ENCODE measurements around the gene OTOF.

Gene OTOF

DNA sequence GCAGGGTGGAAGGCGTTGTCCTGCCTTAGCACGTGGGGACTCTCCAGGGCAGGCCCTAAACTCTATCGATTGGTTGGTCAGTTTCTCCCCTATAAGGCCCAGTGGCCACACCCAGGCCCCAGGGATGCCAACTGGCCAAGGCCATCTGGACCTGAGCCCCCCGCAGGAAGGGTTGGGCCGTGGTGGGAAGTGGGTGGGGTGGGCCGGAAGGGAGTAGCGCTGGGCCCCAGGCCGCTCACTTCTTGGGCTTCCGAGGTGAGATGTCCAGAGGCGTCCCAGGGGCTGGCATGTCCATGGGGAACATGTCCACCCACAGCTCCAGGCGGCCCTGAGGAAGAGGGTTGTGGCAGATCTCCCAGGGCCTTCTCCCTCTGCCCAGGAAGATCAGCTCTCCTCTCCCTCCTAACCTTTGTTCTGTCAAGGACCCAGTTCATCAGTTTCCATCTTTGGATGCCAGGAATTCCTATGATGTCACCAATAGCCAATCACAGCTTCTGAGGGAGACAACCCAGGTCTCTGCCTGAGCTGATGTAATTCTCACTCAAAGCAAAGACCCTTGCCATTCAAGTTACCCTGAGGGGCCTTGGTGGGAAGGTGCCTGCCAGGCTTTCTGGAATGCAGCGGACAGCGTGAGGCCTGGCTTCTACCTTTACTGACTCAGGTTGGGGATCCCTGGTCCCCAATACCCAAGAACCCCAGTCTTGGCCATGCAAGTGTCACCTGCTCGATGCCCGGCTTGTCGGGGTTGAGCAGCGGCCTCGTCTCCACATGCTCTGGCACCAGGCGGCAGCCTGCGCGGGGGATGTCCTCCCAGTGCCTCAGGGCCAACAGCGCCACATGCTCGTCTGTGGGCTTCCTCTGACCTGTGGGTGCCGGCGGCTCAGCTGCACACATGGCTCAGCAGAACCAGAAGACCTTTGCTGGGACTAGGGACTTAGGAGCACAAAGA is 14.4 kb downstream of the OTOF start:
- no peak for DNase-seq

DNA sequence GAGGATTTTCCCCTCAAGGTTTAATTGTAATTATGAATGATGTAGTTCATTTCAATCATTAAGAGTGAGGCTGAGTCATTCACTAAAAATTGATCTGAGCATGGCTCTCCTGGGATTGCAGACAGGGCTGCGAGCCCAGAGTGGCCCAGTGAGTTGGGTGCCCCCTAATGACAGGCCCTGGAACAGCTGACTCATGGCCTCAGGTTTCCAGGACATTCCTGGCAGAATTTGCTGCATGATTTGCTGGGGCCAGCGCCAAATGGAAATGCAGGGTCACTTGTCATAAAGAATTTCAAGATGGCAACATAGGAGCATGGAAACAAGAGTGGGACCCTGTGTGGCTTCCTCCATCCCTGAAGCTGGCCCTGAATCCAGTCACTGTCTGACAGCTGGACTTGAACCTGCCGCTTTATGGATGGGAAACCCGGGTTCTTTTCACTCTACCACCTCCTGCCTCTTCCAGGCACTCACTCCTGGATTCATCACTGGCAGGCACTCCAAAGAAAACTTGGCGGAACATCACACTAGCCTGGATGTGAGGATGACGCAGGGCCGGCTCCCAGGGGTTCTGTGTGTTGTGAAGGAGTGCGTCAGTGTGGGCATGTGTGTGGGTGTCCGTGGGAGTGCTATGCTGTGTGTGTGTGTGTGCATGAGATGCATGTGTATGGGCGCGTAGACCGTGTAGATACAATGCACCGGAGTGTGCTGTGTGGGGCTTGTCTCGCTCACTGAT is 15.2 kb downstream of the OTOF start:
- DNase-seq, result no peak

DNA sequence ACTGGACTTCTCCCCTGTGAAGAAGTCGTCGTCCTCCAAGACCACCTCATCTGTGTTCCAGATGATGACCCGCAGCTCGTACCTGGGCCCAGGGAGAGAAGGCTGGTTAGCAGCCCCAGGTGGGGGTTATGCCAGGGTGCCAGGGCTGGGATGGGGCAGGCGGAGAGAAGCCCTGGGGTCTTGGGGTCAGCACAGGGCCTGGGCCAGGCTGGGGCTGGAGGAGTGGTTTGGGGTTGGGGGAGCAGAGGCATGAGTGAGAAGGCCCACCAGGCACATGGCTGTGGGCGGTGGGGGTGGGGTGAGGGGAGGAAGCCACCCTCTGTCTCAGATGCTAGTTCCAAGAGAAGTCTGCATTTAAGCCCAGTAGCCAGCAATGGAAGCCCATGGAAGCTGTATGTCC is 15.8 kb downstream of the OTOF start:
- no peak for DNase-seq

DNA sequence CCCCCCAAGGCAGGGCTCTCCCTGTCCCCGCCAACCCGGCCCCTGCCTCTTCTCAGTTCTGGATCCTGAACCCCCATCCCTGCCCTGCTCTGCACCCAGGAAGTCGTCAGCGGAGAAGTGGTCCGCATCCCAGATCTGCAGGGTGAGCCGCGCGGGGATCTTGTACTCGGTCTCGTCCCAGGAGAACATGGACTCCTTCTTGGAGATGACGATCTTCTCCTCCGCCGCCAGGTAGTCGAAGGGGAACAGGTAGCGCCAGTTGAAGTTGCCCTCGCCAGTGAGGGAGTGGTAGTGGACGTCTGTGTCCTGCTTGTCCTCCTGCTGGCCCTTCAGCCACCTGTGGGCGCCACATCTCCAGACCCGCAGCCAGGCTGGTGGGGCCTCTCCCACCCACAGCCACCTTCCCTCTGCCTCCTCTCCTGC is 16.3 kb downstream of the OTOF start:
- no peak for DNase-seq

DNA sequence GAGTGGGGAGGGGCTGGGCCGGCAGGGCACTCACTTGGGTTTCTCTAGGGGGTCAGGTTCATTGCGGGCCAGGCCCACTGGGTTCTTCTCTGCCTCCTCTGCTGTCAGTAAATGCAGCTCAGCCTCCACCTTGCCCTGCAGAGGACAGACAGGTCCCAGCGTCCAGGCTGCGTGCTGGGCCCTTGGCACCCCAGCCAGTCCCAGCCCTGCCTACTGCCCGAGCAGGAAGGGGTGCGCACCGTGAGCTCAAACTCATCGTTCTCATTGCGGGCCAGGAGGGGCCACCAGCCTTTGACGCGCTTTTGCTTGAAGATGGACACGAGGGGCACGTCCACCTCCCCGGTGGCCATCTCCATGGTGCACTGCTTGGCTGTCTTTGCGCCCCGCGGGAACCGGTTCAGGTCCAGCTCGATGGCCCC is 17.3 kb downstream of the OTOF start:
- DNase-seq, result no peak

DNA sequence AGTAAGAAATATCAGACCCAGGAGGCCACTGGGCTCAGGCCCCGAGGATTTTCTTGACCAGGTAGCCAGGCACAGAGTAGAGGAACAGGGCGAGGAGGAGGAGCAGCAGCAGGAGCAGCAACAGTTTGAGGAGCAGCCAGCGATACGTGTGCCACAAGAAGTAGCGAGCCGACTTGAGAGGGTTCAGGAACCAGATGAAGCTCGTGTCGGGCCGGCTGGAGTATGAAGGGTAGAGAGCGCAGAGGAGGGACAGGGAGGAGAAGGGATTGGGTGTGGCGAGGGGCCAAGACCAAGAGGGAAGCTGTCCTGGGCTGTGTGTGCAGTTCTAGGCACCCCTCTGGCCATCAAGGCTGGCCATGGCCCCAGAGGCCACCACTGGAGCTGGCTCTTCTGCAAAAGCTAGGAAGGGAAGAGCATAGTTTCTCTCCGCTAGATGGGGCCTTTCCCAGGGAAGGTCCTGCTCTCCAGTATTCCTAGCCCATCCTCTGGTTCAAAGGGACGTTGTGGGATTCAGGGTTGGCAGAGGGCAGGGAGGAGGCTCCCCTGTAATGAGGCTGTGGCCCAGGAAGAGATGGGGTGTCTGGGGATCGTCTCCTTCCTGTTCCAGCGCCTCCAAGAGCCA is 17.8 kb downstream of the OTOF start:
- DNase-seq, result no peak

DNA sequence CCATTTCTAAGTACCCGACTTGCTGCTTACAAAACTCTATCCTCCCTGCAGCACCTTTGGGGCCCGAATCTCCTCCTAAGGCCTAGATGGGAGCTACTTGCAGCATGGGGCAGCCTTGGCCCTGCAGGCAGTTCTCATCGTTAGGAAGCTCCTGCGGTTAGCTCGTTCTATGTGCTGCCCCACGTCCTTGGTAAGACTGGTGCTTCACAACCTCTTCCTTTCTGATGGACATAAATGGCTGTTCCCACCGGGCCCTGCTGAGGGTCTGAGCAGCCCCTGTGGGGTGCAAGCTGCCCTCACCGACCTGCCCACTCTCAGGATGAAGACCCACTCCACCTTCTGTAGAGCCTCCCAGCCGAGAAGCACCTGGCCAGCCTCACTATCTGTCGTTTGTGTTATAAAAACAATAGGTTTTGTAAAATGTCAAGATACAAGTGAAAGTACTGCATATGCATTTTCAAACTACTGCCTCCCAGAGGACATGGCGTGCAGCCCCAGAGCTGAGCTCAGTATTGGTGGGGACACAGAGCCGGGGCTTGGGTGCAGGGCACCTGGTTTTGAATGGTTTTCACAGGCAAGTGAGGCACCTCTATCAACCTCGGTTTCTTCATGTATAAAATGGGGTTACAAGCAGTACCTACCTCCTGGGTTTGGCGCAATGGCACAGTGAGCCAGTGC is 19.4 kb downstream of the OTOF start:
- DNase-seq, result no peak

DNA sequence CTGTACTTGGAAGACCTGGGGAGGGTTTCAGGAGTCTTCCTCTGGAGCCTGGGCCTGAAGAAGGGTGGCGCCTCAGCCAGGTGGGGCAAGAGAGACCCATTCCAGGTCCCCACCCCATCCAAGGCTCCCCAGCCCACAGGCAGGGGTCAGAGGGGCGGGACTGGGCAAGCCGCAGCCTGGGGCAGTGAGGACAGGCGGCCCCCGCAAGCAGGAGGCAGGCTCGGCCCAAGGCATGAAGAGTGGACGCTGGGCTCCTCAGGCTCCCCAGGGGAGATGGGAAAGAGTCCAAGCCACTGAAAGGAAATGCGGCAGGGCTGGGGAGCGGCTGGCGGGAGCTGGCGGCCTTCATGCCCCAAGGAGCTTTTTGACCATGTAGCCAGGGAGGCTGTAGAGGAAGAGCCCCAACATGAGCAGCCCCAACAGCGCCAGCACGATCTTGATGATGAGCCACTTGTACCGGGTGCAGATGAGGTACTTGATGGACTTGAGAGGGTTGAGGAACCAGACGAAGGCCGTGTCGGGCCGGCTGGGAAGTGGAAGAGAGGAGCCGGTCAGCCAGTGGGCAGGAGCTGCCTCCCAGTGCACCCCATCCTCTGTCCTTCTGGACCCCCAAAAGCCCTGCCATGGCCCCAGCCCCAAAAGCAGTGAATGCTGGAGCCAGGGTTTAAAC is 20.1 kb downstream of the OTOF start:
- no peak for DNase-seq

DNA sequence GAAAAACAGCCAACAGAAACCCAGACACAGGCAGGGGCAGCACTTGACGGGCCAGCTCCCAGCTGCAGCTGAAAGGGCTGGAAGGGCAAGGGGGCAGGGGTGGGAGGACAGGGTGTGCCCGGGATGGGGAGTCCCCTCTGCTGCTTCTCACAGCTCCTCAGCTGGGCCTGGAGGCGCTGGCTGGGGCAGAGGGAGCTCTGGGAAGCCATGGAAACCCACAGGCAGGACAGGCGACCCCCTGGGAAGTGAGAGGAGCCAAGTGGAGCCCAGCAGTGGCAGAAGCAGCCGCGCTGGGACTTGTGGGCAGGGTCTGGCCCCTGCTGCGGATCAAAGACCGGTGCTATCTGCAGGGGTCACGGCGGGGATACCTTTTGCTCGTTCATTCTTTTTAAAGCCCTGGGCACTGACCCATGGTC is 20.7 kb downstream of the OTOF start:
- DNase-seq, result no peak

DNA sequence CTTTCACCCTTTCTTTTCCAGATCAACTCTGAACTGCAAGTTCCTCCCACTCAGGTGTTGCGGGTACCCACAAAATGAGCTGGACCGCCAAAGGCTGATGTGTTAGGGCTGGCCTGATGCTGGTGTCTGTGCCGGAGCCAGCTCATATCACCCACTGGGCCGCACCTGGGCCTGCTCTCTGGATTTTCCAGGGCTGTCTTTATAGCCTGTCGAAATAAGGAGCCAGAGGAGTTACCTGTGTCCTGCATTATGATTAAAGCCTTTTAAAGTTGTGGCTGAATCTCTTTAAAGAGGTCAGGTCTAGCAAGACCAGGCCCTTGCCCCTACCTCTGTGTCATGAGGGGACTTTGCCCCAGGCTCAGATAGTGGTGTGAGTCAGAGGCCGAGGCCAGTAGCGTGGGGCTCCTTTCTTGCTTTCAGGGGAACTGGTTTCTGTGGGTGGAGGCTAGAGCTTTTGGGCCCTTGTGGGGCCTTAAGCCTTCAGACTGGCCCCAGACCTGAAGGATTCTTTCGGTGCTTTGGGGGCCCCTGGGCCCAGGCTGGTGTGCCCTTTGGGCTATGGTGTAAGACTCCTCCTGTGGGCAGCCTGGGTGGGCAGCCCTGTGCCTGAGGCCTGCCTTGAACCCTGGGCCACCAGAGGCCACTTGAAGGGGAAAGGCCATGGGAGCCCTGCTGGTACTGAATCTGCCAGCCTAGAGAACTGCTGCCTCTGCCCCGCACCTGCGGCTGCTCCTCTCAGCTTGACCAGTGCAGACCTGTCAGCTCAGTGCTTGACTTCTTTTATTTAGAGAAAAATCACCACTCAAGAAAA is 21.3 kb downstream of the OTOF start:
- DNase-seq, result no peak

DNA sequence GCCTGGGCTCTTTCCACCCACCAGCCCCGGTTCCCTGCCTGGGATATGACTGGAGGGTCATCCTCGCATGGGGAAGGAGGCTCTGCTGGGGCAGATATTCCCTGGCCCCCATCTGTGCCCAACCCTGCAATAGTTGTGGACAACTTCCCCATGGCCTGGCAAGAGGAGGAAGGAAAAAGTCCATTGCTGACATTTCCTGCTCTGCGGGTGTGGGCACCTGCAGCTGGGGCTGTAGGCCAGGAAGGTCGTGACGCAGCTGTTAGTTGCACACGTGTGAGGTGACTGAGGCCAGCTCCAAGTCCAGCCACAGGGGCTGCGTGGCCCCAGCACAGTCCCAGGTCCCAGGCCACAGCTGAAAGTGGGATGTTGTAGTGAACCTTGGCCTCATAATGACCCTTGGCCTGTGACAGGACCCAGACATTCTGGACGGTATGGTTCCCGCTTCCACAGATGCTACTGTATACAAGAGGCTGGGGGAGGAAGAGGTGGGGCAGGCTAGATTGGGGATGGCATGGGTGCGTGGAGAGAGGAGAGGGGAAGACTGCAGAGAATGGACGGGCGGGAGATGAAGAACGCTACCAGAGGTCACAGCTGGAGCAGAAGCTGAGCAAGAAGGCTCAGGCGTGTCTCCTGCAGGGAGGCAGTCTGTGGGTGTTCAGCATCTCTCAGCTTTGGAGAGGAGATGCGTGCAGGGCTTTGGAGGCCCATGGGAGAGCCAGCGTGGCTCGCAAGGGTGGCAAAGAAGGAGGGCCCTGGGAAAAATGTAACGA is 22.1 kb downstream of the OTOF start:
- no peak for DNase-seq

DNA sequence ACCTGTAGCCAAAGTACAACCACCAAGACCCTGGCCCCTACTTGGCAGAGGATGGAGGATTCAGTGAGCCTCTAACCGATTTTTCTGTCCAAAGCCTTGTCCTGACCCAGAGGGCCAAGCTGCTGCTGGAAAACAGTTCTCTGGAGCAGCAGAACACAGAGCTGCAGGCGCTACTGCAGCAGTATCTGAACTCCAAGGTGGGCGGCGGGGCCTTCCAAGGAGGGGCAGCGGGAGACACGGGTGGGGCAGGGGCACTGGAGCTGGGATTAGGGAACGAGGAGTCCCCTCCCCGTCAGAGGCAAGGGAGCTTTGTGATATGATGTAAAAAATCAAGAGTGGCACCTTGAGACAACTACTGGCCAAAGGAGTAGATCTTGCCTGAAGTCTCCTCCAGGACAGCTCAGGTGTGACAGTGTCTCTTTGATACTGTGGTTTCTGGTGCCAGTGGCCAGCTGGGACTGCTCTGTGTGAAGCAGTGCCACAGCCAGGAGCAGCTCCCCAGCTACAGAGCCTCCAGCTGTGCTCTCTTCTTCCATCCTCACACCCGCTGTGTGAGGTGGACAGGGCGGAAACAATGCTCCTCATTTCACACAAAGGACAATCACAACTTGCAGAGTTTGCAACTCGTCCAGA is 22.8 kb downstream of the OTOF start:
- no peak for DNase-seq

DNA sequence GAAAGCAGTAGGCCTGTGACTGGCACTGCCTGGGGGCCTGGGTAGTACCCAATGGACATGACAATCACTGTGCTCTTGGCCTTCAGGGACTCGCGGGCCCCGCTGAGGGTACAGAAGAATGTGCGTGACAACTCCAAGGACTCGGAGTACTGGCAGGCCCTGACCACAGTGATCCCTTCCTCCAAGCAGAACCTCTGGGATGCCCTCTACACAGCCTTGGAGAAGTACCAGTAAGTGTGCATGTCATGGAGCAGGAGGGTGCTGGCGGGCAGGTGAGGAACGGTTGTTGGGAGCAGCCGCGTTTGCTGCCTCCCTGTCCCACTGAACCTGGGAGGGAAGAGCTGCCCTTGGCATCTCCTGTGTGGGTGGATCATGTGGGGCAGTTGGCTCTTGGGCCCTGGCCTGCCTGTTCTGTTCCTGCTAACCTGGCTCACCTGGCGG is 23.3 kb downstream of the OTOF start:
- no peak for DNase-seq

DNA sequence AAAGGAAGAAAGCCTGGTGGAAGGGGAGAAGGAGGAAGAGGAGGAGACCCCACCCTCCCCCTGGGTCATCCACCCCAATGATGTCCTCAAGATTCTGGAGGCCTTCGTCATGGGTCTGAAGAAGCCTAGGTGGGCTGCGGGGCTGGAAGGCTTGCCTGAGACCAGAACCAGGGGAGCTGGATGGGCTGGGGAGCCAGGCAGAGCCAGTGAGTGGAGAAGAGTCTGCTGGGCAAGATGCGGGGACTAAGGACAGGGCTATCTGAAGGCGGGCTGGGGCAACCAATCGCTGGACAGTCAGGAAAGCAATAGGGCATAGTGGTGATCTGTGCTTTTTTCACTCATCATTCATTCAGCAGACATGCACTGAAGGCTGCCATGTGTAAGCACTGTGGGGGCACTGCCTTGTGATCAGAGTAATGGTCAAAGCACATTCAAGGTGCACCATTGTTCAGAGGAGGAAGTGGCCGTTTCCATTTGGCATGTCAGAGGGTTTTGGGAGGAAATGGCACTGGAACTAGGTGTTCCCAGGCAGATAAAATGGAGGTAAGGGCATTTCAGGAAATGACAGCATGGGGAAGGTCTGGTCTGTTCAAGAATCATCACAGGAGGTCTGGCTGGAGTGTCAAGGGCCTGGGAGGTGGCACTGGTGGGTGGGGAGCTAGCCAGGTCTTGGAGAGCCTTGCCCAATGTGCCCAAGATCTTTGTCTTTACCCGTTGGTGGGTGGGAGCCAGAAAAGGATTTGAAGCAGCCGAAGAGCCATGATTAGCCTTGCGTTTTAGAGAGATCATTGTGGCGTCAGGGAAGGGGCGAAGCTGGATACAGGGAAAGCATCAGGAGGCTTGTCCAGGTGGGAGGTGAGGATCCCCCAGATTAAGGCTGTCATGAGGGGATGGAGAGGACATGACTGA is 24.2 kb downstream of the OTOF start:
- no peak for DNase-seq

DNA sequence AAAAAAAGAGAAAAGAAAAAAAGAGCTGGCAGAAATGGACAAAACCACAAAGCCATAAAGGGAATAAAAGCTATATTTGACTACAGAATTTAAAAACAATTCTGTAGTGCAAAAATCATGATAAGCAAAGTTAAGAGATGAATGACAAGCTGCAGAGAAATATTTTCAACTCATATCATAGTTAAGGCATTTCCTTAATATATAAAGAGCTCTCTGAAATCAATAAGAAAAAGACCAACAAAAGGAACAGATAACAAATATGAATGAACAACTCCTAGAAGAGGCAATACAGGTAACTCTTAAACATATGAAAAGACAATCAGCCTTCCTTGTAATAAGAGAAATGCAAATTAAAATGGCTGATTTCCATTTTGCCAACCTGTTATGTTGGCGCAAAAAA is 26.2 kb downstream of the OTOF start:
- DNase-seq, result no peak

DNA sequence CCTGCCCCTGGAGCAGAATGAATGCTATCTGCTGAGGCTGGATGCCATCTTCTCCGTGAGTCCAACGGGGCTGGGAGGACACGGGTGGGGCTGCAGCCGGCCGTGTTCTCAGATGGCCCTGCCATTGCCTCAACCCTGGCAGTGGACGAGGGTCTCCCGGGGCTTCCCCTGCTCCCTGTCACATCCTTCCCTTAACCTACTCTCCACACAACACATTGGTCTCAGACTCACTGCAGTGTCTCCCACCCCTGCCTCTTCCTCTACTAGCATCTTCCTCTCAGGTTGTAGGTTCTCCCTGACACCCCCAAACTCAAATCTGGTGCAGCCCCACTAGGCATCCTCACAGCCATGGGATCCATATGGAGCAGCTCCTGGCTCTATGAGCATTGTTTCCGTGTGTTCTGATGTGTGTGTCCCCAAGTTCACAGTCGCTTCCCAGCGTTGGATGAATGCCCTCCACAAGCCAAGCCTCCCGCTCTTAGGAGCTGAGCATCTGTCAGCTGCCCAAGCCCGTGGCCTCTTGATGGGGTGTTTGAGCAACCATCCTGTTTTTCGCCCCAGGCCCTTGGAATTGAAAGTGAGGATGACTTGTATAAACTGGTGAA is 27.8 kb downstream of the OTOF start:
- no peak for DNase-seq

DNA sequence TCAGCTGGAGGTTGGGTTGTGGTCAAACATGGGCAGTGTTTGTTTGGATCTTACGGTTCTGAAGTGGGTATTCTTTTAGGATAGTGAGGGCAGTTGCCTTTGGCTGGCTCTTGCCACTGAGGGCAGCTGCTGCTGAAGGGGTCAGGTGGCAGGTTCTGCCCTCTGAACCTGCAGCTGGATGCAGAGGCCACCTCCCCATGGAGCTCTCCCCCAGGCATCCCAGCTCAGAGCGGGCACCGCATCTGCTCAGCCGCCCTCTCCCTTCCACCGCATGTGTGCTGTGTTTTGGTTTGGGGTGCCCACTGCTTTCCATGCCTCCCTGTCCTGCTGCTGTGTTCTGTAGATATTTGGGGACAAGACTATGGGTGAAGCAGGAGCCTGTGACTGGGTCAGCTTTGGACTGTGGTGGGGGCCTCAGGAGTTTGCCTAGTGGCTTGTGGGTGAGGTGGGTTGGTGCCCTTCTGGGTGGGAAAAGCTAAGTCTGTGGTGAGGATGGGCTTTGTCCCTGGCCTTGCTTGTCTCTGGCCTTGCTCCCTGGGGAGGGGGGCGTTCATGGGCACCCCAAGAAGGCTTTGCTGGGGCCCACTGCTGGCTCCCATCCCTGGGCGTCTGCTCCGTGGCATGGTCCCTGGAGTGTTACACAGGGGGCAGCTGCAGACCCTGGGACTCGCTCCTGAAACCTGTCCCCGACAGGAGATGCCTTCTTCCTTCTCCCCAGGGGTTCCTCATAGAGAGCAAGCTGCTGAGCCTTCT is 28.5 kb downstream of the OTOF start:
- no peak for DNase-seq

DNA sequence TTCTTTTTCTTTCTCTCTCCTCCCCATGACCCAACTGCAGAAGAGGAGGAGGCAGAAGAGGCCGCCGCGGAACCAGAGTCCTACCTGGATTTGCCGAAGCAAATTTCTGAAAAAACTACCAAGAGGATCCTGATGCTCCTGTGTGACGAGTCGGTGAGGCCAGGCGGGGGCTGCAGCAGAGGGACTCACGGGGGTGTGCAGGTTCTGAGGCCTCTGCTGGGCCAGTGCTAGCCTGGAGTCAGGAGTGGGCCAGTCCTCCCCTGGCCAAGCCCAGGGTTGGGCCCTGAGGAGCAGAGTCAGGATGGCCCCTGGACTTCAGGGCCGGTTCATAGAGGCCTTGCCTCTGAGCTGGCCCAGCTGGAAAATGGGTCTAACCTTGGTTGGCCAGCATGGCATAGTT is 29.3 kb downstream of the OTOF start:
- no peak for DNase-seq
